Transverse colon (tissue), 4 donors: Measurements from ENCODE around the gene NWD2. TPM values are rescaled to one million over a fixed set of nuclear protein-coding genes. Genes with fewer than 3 reads are reported as not detected.
A peak's percentile ranks its signal among the peaks of the same experiment; 100 is the strongest.

Source experiments
- DNase-seq: peaks from one replicate; pipeline ENCODE4 v3.0.0-alpha.2; 2019
- H3K27ac ChIP-seq, 4 donors: fragments of 200-600 bp; sonication (generic); 2 replicates each; pipeline ENCODE4 v1.5.1; 2016 to 2018; ENCODE audit warnings: inconsistent platforms in 4 of 4
- H3K27me3 ChIP-seq: fragments of 200-600 bp; sonication (generic); 2 replicates; pipeline ENCODE4 v1.5.1; 2017; ENCODE audit warnings: inconsistent platforms
- H3K36me3 ChIP-seq, 4 donors: fragments of 200-600 bp; sonication (generic); 2 replicates each; pipeline ENCODE4 v1.5.1; 2017 to 2019; ENCODE audit warnings: inconsistent platforms in 4 of 4
- H3K4me1 ChIP-seq, 4 donors: fragments of 200-600 bp; sonication (generic); 2 replicates each; pipeline ENCODE4 v1.5.1; 2017 to 2020; ENCODE audit warnings: inconsistent platforms in 4 of 4
- H3K4me3 ChIP-seq, 4 donors: fragments of 200-600 bp; sonication (generic); 1 replicate in 1 of 4; 2 replicates in 3 of 4; pipeline versions ENCODE4 v1.5.1 to v1.6.1; 2017 to 2019; ENCODE audit warnings: inconsistent platforms in 4 of 4
- H3K9me3 ChIP-seq, 2 donors: fragments of 200-600 bp; sonication (generic); 2 replicates each; pipeline ENCODE4 v1.5.1; 2017 to 2019; ENCODE audit warnings: inconsistent platforms in 2 of 2
- EP300 ChIP-seq: sonication (generic); formaldehyde crosslinking; IDR thresholded peaks from one replicate; pipeline ENCODE4 v1.6.1; 2017; ENCODE audit warnings: antibody characterized with exemption, low read depth
- POLR2A ChIP-seq: fragments of 450-650 bp; IDR thresholded peaks from one replicate; pipeline ENCODE4 v1.6.1; 2016; ENCODE audit warnings: antibody characterized with exemption, mild to moderate bottlenecking, moderate library complexity
- POLR2AphosphoS5 ChIP-seq, 3 donors: sonication (generic); formaldehyde crosslinking; IDR thresholded peaks; one replicate each; pipeline ENCODE4 v1.6.1; 2016; ENCODE audit warnings: antibody characterized with exemption in 3 of 3
- WGBS, 2 donors: methylation state at CpG; one replicate each; pipeline ENCODE4 v1.1.5; 2018; ENCODE audit warnings: low coverage in 1 of 2; 5-methylcytosine and 5-hydroxymethylcytosine counted together
- in situ Hi-C, 4 donors: fragments of 200-750 bp; cut with MboI; loops; one replicate each; pipeline versions ENCODE4 v1.15.0 to v1.15.1; 2017; ENCODE audit warnings: low sequenced_read_pairs in 3 of 4, low pct_ligation_motif_present in 1 of 4, low pct_unique_long_range_greater_than_20kb in 1 of 4
- intact Hi-C: fragments of 100-400 bp; cut with DNase I; formaldehyde crosslinking; loops from one replicate; pipeline ENCODE4 v1.15.1; 2023; ENCODE audit warnings: low total_unique reads
- total RNA-seq, 4 donors: library from RNA; depleted of rRNA; stranded (reverse); fragments of >200 nt; gene quantifications; one replicate each; pipeline ENCODE4 v1.1.0, GENCODE V29; 2016
- TF ChIP-seq, protein P1 (sequence below), 5 experiments: fragments of 200-600 bp in 3 of 5; fragments of 450-650 bp in 2 of 5; sonication (generic) in 3 of 5; IDR thresholded peaks; 1 replicate in 2 of 5; 2 replicates in 3 of 5; pipeline ENCODE4 v1.5.1; 2016 to 2017; ENCODE audit warnings: antibody characterized with exemption in 5 of 5, inconsistent platforms in 3 of 5, mild to moderate bottlenecking in 2 of 5, moderate library complexity in 1 of 5

Gene NWD2
- total RNA-seq, 4 donors from 2014 or later = 0.48 to 0.55 TPM; not detected in 2

DNA sequence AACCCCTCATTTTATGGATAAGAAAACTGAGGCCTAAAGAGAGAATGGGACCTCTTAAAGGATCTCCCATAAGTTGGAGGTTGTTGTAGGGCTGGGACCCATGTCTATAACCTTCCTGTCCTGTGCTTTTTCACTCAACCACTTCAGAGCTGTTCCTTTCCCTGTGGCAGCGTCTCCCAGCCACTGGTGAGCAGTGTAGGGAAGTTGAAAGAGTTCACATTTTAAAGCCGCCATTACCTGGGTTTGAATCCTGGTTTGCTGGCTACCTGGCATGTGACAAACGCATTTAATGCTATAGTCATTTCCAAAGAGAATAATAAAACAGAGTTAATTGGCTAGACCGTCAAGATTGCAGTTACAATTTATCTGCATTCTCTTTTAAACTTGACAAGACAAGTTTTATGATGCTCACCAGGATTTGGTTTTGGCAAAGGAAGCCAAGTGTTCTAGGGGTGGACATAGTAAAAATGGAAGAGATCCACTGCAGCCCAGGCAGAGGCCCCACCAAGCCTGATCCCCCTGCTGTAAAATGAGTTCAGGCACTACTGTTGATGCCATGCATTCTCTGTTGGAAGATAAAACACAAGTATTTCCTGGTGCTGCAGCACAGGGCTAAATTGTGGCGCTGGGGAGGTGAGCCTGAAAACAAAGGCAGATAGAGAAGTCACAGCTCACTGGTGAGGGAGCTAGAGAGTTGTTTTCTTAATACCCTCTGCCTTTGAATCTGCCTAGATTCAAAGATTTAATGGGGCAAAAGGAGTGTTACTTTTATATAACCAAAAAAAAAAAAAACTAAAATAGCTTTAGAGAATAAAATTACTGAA is 218.7 kb downstream of the NWD2 start:
- no peaks in the 10 kb centered on the region for H3K36me3 ChIP-seq
- TF ChIP-seq EP300 (no peak), POLR2AphosphoS5 (IDR thresholded peaks at IDR 0.05) (peak in 1 of 3 donors; percentile 20)
- H3K9me3 ChIP-seq = no peaks in the 10 kb centered on the region
- peak overlapping the region; percentile 80 to 85 (median 83) for H3K27ac ChIP-seq
- H3K4me1 ChIP-seq = peaks cover 0 to 17% (median 10%) of the 10 kb centered on the region in 4 donors
- intact Hi-C loops (no loop called here), in situ Hi-C loops (no loop called here)
- peak overlapping the region in 2 of 4 donors; percentile 14 to 23 for H3K4me3 ChIP-seq
- DNase-seq = peak; percentile 54
- WGBS, 2 donors = 23 to 51% methylated on average over 3 to 5 of the region's 5 CpGs
- no peaks in the 10 kb centered on the region for H3K27me3 ChIP-seq

- Histone ChIP-seq H3K27me3 (no peaks in the 10 kb centered on the region), H3K27ac (peak overlapping the region; percentile 80 to 85 (median 83)), H3K4me1 (peaks cover 0 to 22% (median 10%) of the 10 kb centered on the region in 4 donors), H3K36me3 (no peaks in the 10 kb centered on the region), H3K9me3 (no peaks in the 10 kb centered on the region), H3K4me3 (peak overlapping the region in 2 of 4 donors; percentile 14 to 23)
- peak in 1 of 3 donors; percentile 17 for TF ChIP-seq POLR2AphosphoS5 (IDR thresholded peaks at IDR 0.05)
- TF ChIP-seq POLR2A = no peak
- WGBS, 2 donors = 47 to 50% methylated on average over 4 to 7 of the region's 7 CpGs
- DNase-seq = no peak
- intact Hi-C loops (no loop called here), in situ Hi-C loops (no loop called here)
Observed at GRCh38 chr4:37464373-37465128, 220.0 kb downstream of the NWD2 start.

DNA sequence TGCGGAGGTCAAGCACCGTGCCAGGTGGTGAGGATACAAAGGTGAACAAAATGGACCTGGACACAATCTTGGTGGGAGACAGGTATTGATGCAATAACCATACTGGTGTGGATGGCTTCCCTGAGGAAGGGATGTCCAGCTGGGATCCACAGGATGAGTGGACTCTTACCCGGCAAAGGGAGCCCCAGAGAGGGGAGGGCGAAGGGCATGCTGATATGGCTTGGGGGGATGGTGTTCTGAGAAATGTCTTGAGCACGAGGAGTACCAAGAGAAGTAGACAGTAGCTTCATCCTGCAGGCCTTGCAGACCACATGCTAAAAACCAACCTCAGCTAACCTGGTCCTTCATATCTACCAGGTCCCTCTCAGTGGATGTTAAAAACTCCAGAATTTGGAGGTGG is 220.8 kb downstream of the NWD2 start:
- Histone ChIP-seq H3K27me3 (no peaks in the 10 kb centered on the region), H3K4me3 (no peak overlapping the region), H3K4me1 (peaks cover 0 to 28% (median 10%) of the 10 kb centered on the region in 4 donors), H3K27ac (peak overlapping the region in 3 of 4 donors; percentile 80 to 85 (median 81)), H3K36me3 (no peaks in the 10 kb centered on the region), H3K9me3 (no peaks in the 10 kb centered on the region)
- no peak for DNase-seq
- WGBS, 2 donors = 72 to 85% methylated on average over 2 to 5 of the region's 5 CpGs
- TF ChIP-seq POLR2AphosphoS5 (IDR thresholded peaks at IDR 0.05) = no peak
- TF ChIP-seq, protein P1, sequence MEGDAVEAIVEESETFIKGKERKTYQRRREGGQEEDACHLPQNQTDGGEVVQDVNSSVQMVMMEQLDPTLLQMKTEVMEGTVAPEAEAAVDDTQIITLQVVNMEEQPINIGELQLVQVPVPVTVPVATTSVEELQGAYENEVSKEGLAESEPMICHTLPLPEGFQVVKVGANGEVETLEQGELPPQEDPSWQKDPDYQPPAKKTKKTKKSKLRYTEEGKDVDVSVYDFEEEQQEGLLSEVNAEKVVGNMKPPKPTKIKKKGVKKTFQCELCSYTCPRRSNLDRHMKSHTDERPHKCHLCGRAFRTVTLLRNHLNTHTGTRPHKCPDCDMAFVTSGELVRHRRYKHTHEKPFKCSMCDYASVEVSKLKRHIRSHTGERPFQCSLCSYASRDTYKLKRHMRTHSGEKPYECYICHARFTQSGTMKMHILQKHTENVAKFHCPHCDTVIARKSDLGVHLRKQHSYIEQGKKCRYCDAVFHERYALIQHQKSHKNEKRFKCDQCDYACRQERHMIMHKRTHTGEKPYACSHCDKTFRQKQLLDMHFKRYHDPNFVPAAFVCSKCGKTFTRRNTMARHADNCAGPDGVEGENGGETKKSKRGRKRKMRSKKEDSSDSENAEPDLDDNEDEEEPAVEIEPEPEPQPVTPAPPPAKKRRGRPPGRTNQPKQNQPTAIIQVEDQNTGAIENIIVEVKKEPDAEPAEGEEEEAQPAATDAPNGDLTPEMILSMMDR (IDR thresholded peaks at IDR 0.05) = no peak
- no peak for TF ChIP-seq EP300
- TF ChIP-seq POLR2A = no peak
- in situ Hi-C loops = no loop called here
- intact Hi-C loops = no loop called here

DNA sequence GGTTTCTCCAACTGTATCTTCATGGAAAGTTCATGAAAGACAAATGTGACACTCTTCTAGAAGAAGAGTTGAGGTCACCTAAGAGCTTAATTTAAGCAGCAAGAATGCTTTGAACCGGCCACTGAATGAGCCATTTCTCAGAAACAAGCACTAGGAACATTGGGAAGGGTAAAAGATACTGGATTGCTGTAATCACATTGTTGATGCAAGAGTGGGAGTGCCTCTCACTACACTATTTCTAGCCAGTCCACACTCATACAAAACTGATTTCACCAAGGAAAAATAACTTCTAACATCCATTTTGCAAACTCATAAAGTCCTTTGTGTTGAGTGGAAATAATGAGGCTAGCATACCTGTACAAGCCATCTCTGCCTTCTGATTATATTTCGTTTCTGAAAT is 221.3 kb downstream of the NWD2 start:
- in situ Hi-C loops (no loop called here), intact Hi-C loops (no loop called here)
- TF ChIP-seq EP300 (no peak), POLR2AphosphoS5 (IDR thresholded peaks at IDR 0.05) (no peak), POLR2A (no peak)
- TF ChIP-seq, protein P1 (IDR thresholded peaks at IDR 0.05) = no peak
- no peak for DNase-seq
- 63 to 79% methylated on average over 2 of the region's 2 CpGs for WGBS, 2 donors
- Histone ChIP-seq H3K4me1 (peaks cover 0 to 33% (median 13%) of the 10 kb centered on the region in 4 donors), H3K27me3 (no peaks in the 10 kb centered on the region), H3K9me3 (no peaks in the 10 kb centered on the region), H3K4me3 (no peak overlapping the region), H3K36me3 (no peaks in the 10 kb centered on the region), H3K27ac (no peak overlapping the region)

- in situ Hi-C loops (no loop called here), intact Hi-C loops (no loop called here)
- Histone ChIP-seq H3K4me1 (peaks cover 0 to 42% (median 21%) of the 10 kb centered on the region in 4 donors), H3K4me3 (no peak overlapping the region), H3K36me3 (no peaks in the 10 kb centered on the region), H3K27ac (no peak overlapping the region), H3K9me3 (no peaks in the 10 kb centered on the region), H3K27me3 (no peaks in the 10 kb centered on the region)
- WGBS, 2 donors = 37 to 60% methylated on average over 3 of the region's 3 CpGs
- DNase-seq = no peak
- no peak for TF ChIP-seq POLR2A
- no peak for TF ChIP-seq POLR2AphosphoS5 (IDR thresholded peaks at IDR 0.05)
- TF ChIP-seq EP300 = no peak
- TF ChIP-seq, protein P1 (IDR thresholded peaks at IDR 0.05) = no peak
Observed at GRCh38 chr4:37467223-37467622, 222.7 kb downstream of the NWD2 start.
